ENCODE data around the gene PDIA2.
"Not testable (repeated sequence)": the region's sequence is repeated elsewhere in the genome, so short reads cannot be mapped to it uniquely, and the experiment has no call there.

The PDIA2 gene

DNA sequence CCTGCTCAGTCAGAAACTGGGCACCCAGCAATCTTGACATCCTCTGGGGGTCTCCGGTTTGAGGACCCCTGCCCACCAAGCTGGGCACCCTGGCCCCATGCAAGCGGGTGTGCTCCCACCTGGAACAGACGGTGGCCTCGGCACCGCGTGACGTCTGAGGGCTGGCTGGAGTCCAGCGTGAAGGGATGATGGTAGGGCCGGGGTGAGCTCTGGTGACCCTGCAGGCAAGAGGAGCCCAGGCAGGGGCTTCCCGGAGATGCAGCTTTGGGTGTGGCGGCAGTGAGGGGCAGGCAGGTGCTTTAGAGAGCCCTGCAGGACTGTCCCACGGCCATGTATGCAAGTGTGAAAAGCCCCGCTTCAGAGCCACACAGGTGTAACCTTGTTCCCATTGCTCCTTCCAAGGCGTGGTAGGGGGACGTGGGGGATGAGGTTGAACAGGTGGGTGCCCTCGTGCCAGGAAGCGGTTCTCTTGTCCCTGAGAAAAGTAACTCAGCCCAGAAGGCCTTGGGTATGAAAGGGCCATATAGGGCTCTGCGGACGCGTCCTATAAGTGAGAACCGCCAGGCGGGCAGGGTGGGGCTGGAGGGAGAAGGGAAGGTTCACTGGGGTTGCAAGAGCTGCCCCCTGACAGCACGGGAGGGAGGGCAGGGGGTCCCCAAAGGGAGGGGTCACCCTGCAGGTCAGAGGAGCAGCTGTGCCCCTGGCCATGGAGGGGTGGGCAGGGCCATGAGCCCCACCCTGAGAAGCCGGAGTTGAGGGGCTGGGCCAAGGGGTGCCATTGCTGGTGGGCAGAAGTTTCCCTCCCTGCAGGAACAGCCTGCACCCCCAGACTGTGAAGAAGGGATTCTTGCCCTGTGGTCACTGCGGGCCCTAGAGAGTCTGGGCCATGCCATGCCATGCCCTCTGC lies 16.5 kb upstream of the PDIA2 start:
- Histone ChIP-seq H3K27me3 (ENCODE audit: insufficient read depth, poor library complexity, severe bottlenecking) (peaks cover 3% of the 10 kb centered on the region), H3K27ac (replicated peaks) (no peak overlapping the region), H3K4me3 (replicated peaks; ENCODE audit: insufficient read depth, low read length) (no peak overlapping the region)
- no peak for TF ChIP-seq GABPA (IDR thresholded peaks at IDR 0.05; ENCODE audit: low read depth)
- TF ChIP-seq, protein P1, sequence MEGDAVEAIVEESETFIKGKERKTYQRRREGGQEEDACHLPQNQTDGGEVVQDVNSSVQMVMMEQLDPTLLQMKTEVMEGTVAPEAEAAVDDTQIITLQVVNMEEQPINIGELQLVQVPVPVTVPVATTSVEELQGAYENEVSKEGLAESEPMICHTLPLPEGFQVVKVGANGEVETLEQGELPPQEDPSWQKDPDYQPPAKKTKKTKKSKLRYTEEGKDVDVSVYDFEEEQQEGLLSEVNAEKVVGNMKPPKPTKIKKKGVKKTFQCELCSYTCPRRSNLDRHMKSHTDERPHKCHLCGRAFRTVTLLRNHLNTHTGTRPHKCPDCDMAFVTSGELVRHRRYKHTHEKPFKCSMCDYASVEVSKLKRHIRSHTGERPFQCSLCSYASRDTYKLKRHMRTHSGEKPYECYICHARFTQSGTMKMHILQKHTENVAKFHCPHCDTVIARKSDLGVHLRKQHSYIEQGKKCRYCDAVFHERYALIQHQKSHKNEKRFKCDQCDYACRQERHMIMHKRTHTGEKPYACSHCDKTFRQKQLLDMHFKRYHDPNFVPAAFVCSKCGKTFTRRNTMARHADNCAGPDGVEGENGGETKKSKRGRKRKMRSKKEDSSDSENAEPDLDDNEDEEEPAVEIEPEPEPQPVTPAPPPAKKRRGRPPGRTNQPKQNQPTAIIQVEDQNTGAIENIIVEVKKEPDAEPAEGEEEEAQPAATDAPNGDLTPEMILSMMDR (IDR thresholded peaks at IDR 0.05; ENCODE audit: insufficient read depth, low read length), result no peak
- TF ChIP-seq SPI1 (IDR thresholded peaks at IDR 0.05; ENCODE audit: borderline replicate concordance, low read depth), result no peak
- TF ChIP-seq, protein P2, sequence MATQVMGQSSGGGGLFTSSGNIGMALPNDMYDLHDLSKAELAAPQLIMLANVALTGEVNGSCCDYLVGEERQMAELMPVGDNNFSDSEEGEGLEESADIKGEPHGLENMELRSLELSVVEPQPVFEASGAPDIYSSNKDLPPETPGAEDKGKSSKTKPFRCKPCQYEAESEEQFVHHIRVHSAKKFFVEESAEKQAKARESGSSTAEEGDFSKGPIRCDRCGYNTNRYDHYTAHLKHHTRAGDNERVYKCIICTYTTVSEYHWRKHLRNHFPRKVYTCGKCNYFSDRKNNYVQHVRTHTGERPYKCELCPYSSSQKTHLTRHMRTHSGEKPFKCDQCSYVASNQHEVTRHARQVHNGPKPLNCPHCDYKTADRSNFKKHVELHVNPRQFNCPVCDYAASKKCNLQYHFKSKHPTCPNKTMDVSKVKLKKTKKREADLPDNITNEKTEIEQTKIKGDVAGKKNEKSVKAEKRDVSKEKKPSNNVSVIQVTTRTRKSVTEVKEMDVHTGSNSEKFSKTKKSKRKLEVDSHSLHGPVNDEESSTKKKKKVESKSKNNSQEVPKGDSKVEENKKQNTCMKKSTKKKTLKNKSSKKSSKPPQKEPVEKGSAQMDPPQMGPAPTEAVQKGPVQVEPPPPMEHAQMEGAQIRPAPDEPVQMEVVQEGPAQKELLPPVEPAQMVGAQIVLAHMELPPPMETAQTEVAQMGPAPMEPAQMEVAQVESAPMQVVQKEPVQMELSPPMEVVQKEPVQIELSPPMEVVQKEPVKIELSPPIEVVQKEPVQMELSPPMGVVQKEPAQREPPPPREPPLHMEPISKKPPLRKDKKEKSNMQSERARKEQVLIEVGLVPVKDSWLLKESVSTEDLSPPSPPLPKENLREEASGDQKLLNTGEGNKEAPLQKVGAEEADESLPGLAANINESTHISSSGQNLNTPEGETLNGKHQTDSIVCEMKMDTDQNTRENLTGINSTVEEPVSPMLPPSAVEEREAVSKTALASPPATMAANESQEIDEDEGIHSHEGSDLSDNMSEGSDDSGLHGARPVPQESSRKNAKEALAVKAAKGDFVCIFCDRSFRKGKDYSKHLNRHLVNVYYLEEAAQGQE (IDR thresholded peaks at IDR 0.05; ENCODE audit: insufficient replicate concordance, low read depth), result no peak
- TF ChIP-seq POLR2AphosphoS5 (IDR thresholded peaks at IDR 0.05; ENCODE audit: low read depth), result no peak
- DNase-seq (ENCODE audit: low read depth in 1 of 2, low spot score in 1 of 2), result no peak

DNA sequence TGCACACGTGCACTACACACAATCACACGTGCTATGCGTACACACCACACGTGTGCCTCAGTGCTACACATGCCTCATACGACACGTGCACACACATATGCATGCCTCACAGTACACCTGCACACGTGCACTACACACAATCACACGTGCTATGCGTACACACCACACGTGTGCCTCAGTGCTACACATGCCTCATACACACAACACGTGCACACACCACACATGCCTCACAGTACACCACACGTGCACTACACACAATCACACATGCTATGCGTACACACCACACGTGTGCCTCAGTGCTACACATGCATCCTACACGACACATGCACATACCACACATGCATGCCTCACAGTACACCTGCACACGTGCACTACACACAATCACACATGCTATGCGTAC lies 15.4 kb upstream of the PDIA2 start:
- H3K4me3 ChIP-seq (replicated peaks; ENCODE audit: insufficient read depth, low read length); H3K27me3 ChIP-seq (ENCODE audit: insufficient read depth, poor library complexity, severe bottlenecking); DNase-seq (ENCODE audit: low read depth in 1 of 2, low spot score in 1 of 2); H3K27ac ChIP-seq (replicated peaks): not testable (repeated sequence)

DNA sequence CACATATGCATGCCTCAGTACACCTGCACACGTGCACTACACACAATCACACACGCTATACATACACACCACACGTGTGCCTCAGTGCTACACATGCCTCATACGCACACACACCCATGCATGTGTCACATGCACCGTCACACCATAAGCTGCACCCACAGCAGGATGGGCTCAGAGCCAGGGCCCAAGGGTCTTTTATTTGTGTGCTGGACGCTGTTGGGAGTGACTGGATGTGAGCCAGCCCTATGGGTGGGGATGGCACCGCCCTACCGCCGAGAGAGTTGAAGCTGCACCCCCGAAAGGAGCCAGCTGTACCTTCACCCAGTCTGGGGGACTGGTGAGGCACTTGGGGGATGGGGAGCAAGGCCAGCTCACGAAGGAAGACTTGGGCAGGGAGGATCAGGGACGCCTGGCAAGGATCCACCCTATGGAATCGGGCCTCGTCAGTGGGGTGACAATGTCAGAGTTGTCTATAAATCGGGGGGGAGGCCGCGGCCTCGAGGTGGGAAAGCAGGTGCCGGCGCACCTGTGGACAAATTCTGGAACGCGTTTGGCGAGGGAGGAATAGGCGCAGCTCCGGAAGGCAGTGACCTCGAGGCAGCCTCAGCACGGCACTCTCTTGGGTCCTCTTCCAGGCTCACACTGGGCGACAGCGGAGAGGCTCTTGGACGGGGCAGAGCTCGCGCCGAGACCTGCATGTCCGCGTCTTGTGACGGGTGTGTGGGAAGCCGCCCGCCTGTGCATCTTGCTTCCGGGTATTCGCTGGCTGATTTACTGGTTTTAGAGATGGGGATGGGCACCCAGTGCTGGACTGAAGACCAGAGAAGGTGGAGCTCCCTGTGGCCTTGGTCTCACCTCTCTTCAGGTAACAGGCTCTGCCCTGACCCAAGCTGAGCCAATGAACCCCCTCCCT lies 14.6 kb upstream of the PDIA2 start:
- Histone ChIP-seq H3K4me3 (replicated peaks; ENCODE audit: insufficient read depth, low read length) (no peak overlapping the region), H3K27ac (replicated peaks) (no peak overlapping the region), H3K27me3 (ENCODE audit: insufficient read depth, poor library complexity, severe bottlenecking) (peaks cover 3% of the 10 kb centered on the region)
- no peak for DNase-seq (ENCODE audit: low read depth in 1 of 2, low spot score in 1 of 2)
- TF ChIP-seq, protein P1 (IDR thresholded peaks at IDR 0.05; ENCODE audit: insufficient read depth, low read length), result no peak
- no peak for TF ChIP-seq GABPA (IDR thresholded peaks at IDR 0.05; ENCODE audit: low read depth)
- TF ChIP-seq, protein P2 (IDR thresholded peaks at IDR 0.05; ENCODE audit: insufficient replicate concordance, low read depth), result no peak
- TF ChIP-seq SPI1 (IDR thresholded peaks at IDR 0.05; ENCODE audit: borderline replicate concordance, low read depth), result no peak

Measured in HL-60 (cell line).